ENCODE data around the gene SH3RF2.

DNA sequence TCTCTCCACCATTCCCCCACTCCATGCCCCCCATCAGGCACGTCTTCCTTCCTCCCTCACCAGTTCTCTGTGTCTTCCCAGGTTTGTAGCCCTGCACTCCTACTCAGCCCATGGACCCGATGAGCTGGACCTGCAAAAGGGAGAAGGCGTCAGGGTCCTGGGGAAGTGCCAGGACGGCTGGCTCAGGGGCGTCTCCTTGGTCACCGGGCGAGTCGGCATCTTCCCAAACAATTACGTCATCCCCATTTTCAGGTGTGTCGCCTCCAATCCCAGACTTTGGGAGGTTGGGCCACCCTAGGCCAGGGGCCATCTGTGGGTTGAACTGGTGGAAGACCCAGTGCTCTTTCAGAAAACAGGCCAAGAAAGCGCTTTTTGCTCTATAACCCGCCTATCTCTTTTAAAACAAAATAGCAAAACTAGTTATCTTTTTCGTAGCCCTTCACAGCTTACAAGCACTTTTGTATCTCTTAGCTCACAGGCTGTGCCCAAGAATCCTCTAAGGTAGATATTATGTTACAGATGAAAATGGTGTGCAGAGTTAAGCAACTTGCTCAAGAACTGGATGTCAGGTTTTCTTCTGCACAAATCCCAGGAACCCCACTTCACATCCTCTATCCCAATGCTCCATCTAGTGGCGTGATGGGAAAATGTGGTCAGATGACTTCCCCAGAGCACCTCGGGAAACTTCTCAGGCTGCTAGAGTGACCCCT is 112.8 kb downstream of the SH3RF2 start:
- TF ChIP-seq, protein P1, sequence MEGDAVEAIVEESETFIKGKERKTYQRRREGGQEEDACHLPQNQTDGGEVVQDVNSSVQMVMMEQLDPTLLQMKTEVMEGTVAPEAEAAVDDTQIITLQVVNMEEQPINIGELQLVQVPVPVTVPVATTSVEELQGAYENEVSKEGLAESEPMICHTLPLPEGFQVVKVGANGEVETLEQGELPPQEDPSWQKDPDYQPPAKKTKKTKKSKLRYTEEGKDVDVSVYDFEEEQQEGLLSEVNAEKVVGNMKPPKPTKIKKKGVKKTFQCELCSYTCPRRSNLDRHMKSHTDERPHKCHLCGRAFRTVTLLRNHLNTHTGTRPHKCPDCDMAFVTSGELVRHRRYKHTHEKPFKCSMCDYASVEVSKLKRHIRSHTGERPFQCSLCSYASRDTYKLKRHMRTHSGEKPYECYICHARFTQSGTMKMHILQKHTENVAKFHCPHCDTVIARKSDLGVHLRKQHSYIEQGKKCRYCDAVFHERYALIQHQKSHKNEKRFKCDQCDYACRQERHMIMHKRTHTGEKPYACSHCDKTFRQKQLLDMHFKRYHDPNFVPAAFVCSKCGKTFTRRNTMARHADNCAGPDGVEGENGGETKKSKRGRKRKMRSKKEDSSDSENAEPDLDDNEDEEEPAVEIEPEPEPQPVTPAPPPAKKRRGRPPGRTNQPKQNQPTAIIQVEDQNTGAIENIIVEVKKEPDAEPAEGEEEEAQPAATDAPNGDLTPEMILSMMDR (IDR thresholded peaks at IDR 0.05): no peak
- no peak for TF ChIP-seq EP300 (IDR thresholded peaks at IDR 0.05)
- no peak for TF ChIP-seq POLR2A (IDR thresholded peaks at IDR 0.05)

Data from ovary (tissue), 3 donors.